Thoracic aorta (tissue), 2 donors: ENCODE data around the gene PSD2. TPM values are rescaled to one million over a fixed set of nuclear protein-coding genes. Genes with fewer than 3 reads are reported as not detected.

Experiments used
- ATAC-seq: fragments of 150-250 bp; one replicate; pipeline ENCODE4 v1.8.0; 2017; ENCODE audit warnings: low read depth; ENCODE audit not compliant: insufficient number of reproducible peaks, low FRiP score
- DNase-seq: peaks from one replicate; pipeline ENCODE4 v3.0.0-alpha.2; 2020; ENCODE audit warnings: low spot score
- H3K27ac ChIP-seq, 2 donors: fragments of 200-600 bp; sonication (generic); 1 replicate in 1 of 2; 2 replicates in 1 of 2; pipeline ENCODE4 v1.5.1; 2016; ENCODE audit warnings: mild to moderate bottlenecking in 2 of 2, moderate library complexity in 2 of 2
- H3K27me3 ChIP-seq: fragments of 200-600 bp; sonication (generic); replicated peaks from 2 replicates; pipeline ENCODE4 v1.6.0; 2016; ENCODE audit warnings: mild to moderate bottlenecking; ENCODE audit not compliant: insufficient read depth
- H3K36me3 ChIP-seq: fragments of 200-600 bp; sonication (generic); one replicate; pipeline ENCODE4 v1.5.1; 2016
- H3K4me1 ChIP-seq, 2 donors: fragments of 200-600 bp; sonication (generic); 1 replicate in 1 of 2; 2 replicates in 1 of 2; pipeline versions ENCODE4 v1.5.1 to v1.6.0; 2016; ENCODE audit warnings: low read depth in 2 of 2, mild to moderate bottlenecking in 1 of 2; ENCODE audit not compliant: control insufficient read depth in 1 of 2
- H3K4me3 ChIP-seq: fragments of 200-600 bp; sonication (generic); 2 replicates; pipeline ENCODE4 v1.5.1; 2016; ENCODE audit warnings: mild to moderate bottlenecking
- H3K9me3 ChIP-seq: fragments of 200-600 bp; sonication (generic); 2 replicates; pipeline ENCODE4 v1.5.1; 2016
- CTCF ChIP-seq: fragments of 200-600 bp; sonication (generic); IDR thresholded peaks from one replicate; pipeline ENCODE4 v1.5.1; 2019; ENCODE audit warnings: antibody characterized with exemption
- total RNA-seq, 2 donors: library from RNA; depleted of rRNA; stranded (reverse); fragments of >200 nt; gene quantifications; one replicate each; pipeline versions ENCODE4 v1.1.0 to v1.2.3, GENCODE V29; 2016

Gene PSD2
- total RNA-seq, 2 donors from 2014 or later = 0.14 to 0.41 TPM

GRCh38 chr5:139806726-139807646 lies 11.4 kb downstream of the PSD2 start:
- Histone ChIP-seq H3K27me3 (no peaks in the 10 kb centered on the region), H3K36me3 (no peaks in the 10 kb centered on the region), H3K4me3 (no peak overlapping the region), H3K4me1 (no peaks in the 10 kb centered on the region), H3K9me3 (no peaks in the 10 kb centered on the region), H3K27ac (no peak overlapping the region)
- ATAC-seq = no peak
- TF ChIP-seq CTCF = no peak
- no peak for DNase-seq

GRCh38 chr5:139807647-139808030 lies 12.0 kb downstream of the PSD2 start:
- DNase-seq = no peak
- no peaks in the 10 kb centered on the region for H3K36me3 ChIP-seq
- no peaks in the 10 kb centered on the region for H3K4me1 ChIP-seq
- no peak overlapping the region for H3K27ac ChIP-seq
- no peak for ATAC-seq
- H3K27me3 ChIP-seq = no peaks in the 10 kb centered on the region
- TF ChIP-seq CTCF = no peak
- H3K4me3 ChIP-seq = no peak overlapping the region
- H3K9me3 ChIP-seq = no peaks in the 10 kb centered on the region

GRCh38 chr5:139808481-139809330 lies 13.1 kb downstream of the PSD2 start:
- no peaks in the 10 kb centered on the region for H3K27me3 ChIP-seq
- H3K9me3 ChIP-seq = no peaks in the 10 kb centered on the region
- H3K4me3 ChIP-seq = no peak overlapping the region
- no peaks in the 10 kb centered on the region for H3K4me1 ChIP-seq
- no peak for TF ChIP-seq CTCF
- DNase-seq (no peak), ATAC-seq (no peak)
- H3K36me3 ChIP-seq = no peaks in the 10 kb centered on the region
- H3K27ac ChIP-seq = no peak overlapping the region

GRCh38 chr5:139809331-139809810 lies 13.8 kb downstream of the PSD2 start:
- Histone ChIP-seq H3K36me3 (no peaks in the 10 kb centered on the region), H3K4me1 (no peaks in the 10 kb centered on the region), H3K9me3 (no peaks in the 10 kb centered on the region), H3K27me3 (no peaks in the 10 kb centered on the region), H3K4me3 (no peak overlapping the region), H3K27ac (no peak overlapping the region)
- no peak for TF ChIP-seq CTCF
- no peak for ATAC-seq
- DNase-seq = no peak
